Measurements from ENCODE around the gene CPNE9. TPM values are rescaled to one million over a fixed set of nuclear protein-coding genes. Genes with fewer than 3 reads are reported as not detected.

The CPNE9 gene
- polyA plus RNA-seq, 1 of the 3 experiments (the other 2 are of a cell fraction): 0.03 TPM

DNA sequence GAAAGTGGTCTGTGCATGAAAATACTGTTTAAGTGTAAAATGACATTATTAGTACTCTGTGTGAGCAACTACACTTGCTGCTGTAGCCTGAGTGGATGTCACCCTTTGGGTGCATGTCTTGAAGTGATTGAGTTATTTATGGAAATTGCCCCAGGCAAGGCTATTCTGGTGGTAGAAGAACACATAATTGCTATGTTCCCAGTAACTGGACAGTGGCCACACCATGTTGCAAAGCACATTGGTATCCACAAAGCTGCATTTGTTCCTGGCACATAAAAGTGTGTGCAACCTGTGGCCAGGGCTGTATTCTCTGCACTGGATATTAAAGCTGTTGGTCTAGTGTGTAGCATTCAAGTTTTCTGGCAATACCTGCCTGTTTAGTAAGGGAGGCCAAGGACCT is 30.6 kb upstream of the CPNE9 start:
- peaks cover 0 to 10% of the 10 kb centered on the region in 2 experiments; a peak in 2 of 4 replicates for H3K4me1 ChIP-seq (ENCODE audit: control insufficient read depth in 1 of 2, insufficient read depth in 2 of 2, low read depth in 1 of 2, low read length in 1 of 2)
- no peak overlapping the region for H3K4me3 ChIP-seq (ENCODE audit: low read depth in 2 of 2, low read length in 1 of 2)
- no peak overlapping the region for H3K27ac ChIP-seq (ENCODE audit: low read depth in 2 of 2, low read length in 1 of 2)
- TF ChIP-seq MXI1 (IDR thresholded peaks at IDR 0.05; ENCODE audit: low read depth, low read length): no peak
- TF ChIP-seq, protein P1, sequence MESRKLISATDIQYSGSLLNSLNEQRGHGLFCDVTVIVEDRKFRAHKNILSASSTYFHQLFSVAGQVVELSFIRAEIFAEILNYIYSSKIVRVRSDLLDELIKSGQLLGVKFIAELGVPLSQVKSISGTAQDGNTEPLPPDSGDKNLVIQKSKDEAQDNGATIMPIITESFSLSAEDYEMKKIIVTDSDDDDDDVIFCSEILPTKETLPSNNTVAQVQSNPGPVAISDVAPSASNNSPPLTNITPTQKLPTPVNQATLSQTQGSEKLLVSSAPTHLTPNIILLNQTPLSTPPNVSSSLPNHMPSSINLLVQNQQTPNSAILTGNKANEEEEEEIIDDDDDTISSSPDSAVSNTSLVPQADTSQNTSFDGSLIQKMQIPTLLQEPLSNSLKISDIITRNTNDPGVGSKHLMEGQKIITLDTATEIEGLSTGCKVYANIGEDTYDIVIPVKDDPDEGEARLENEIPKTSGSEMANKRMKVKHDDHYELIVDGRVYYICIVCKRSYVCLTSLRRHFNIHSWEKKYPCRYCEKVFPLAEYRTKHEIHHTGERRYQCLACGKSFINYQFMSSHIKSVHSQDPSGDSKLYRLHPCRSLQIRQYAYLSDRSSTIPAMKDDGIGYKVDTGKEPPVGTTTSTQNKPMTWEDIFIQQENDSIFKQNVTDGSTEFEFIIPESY (IDR thresholded peaks at IDR 0.05; ENCODE audit: borderline replicate concordance, low read depth): no peak
- TF ChIP-seq GABPA (IDR thresholded peaks at IDR 0.05; ENCODE audit: low read depth): no peak
- TF ChIP-seq RFX5 (IDR thresholded peaks at IDR 0.05; ENCODE audit: low read length): no peak
- TF ChIP-seq, protein P2, sequence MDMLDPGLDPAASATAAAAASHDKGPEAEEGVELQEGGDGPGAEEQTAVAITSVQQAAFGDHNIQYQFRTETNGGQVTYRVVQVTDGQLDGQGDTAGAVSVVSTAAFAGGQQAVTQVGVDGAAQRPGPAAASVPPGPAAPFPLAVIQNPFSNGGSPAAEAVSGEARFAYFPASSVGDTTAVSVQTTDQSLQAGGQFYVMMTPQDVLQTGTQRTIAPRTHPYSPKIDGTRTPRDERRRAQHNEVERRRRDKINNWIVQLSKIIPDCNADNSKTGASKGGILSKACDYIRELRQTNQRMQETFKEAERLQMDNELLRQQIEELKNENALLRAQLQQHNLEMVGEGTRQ (IDR thresholded peaks at IDR 0.05; ENCODE audit: borderline replicate concordance, low read depth, low read length): no peak
- TF ChIP-seq CHD2 (IDR thresholded peaks at IDR 0.05; ENCODE audit: low read length, partially characterized antibody): no peak
- TF ChIP-seq TCF12 (IDR thresholded peaks at IDR 0.05): no peak
- no peak for TF ChIP-seq TEAD4 (IDR thresholded peaks at IDR 0.05; ENCODE audit: borderline replicate concordance, insufficient read depth)
- TF ChIP-seq, protein P3, sequence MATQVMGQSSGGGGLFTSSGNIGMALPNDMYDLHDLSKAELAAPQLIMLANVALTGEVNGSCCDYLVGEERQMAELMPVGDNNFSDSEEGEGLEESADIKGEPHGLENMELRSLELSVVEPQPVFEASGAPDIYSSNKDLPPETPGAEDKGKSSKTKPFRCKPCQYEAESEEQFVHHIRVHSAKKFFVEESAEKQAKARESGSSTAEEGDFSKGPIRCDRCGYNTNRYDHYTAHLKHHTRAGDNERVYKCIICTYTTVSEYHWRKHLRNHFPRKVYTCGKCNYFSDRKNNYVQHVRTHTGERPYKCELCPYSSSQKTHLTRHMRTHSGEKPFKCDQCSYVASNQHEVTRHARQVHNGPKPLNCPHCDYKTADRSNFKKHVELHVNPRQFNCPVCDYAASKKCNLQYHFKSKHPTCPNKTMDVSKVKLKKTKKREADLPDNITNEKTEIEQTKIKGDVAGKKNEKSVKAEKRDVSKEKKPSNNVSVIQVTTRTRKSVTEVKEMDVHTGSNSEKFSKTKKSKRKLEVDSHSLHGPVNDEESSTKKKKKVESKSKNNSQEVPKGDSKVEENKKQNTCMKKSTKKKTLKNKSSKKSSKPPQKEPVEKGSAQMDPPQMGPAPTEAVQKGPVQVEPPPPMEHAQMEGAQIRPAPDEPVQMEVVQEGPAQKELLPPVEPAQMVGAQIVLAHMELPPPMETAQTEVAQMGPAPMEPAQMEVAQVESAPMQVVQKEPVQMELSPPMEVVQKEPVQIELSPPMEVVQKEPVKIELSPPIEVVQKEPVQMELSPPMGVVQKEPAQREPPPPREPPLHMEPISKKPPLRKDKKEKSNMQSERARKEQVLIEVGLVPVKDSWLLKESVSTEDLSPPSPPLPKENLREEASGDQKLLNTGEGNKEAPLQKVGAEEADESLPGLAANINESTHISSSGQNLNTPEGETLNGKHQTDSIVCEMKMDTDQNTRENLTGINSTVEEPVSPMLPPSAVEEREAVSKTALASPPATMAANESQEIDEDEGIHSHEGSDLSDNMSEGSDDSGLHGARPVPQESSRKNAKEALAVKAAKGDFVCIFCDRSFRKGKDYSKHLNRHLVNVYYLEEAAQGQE (IDR thresholded peaks at IDR 0.05; ENCODE audit: low read depth, low read length): no peak
- no peak for TF ChIP-seq EZH2phosphoT487 (IDR thresholded peaks at IDR 0.05; ENCODE audit: borderline replicate concordance, low read depth)
- TF ChIP-seq RAD21 (IDR thresholded peaks at IDR 0.05; ENCODE audit: low read length): no peak
- TF ChIP-seq NFIC (IDR thresholded peaks at IDR 0.05; ENCODE audit: borderline replicate concordance): no peak
- TF ChIP-seq, protein P4, sequence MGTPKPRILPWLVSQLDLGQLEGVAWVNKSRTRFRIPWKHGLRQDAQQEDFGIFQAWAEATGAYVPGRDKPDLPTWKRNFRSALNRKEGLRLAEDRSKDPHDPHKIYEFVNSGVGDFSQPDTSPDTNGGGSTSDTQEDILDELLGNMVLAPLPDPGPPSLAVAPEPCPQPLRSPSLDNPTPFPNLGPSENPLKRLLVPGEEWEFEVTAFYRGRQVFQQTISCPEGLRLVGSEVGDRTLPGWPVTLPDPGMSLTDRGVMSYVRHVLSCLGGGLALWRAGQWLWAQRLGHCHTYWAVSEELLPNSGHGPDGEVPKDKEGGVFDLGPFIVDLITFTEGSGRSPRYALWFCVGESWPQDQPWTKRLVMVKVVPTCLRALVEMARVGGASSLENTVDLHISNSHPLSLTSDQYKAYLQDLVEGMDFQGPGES (IDR thresholded peaks at IDR 0.05; ENCODE audit: low read depth, low read length): no peak
- TF ChIP-seq EP300 (IDR thresholded peaks at IDR 0.05; ENCODE audit: borderline replicate concordance in 1 of 2, low read depth in 1 of 2, low read length in 1 of 2): no peak
- H3K9me2 ChIP-seq: no peaks in the 10 kb centered on the region
- H3K4me2 ChIP-seq: no peak overlapping the region
- POLR2A ChIA-PET: no interaction called here
- no peaks in the 10 kb centered on the region for H3K9me3 ChIP-seq
- no peaks in the 10 kb centered on the region for H4K20me1 ChIP-seq (ENCODE audit: insufficient read depth)
- no peaks in the 10 kb centered on the region for H3K79me2 ChIP-seq (ENCODE audit: insufficient read depth)
- H2AFZ ChIP-seq (ENCODE audit: low read depth): no peak overlapping the region
- CTCF ChIA-PET: interaction anchor here (1.2 kb wide), 1 partner anchor 9 kb away, joined by 3 read pairs; no protein-coding TSS in a partner anchor
- H3K9ac ChIP-seq: no peak overlapping the region
- no peaks in the 10 kb centered on the region for H3K27me3 ChIP-seq (ENCODE audit: insufficient read depth)
- peaks cover 28 to 73% of the 10 kb centered on the region in 2 experiments for H3K36me3 ChIP-seq (replicated peaks in 1 of 2; ENCODE audit: control insufficient read depth in 1 of 2, insufficient read depth in 2 of 2, low read length in 1 of 2)
- no peaks in the 10 kb centered on the region for H3F3A ChIP-seq (replicated peaks; ENCODE audit: insufficient read depth)
- DNase-seq: no peak
